Esophagus squamous epithelium (tissue), 4 donors: Measurements from ENCODE around the gene RIMOC1.

ENCODE experiments used
- POLR2A ChIP-seq, 4 donors: fragments of 450-650 bp; IDR thresholded peaks; one replicate each; pipeline ENCODE4 v1.6.1; 2017; ENCODE audit warnings: antibody characterized with exemption in 4 of 4, mild to moderate bottlenecking in 4 of 4, moderate library complexity in 3 of 4
- TF ChIP-seq, protein P1 (sequence below), 6 experiments: fragments of 450-650 bp in 4 of 6; fragments of 200-600 bp in 2 of 6; sonication (generic) in 2 of 6; IDR thresholded peaks; one replicate each; pipeline ENCODE4 v1.5.1; 2016 to 2019; ENCODE audit warnings: antibody characterized with exemption in 6 of 6, mild to moderate bottlenecking in 4 of 6, moderate library complexity in 4 of 6

GRCh38 chr5:41921166-41921565 lies 17.0 kb downstream of the RIMOC1 start:
- TF ChIP-seq, protein P1, sequence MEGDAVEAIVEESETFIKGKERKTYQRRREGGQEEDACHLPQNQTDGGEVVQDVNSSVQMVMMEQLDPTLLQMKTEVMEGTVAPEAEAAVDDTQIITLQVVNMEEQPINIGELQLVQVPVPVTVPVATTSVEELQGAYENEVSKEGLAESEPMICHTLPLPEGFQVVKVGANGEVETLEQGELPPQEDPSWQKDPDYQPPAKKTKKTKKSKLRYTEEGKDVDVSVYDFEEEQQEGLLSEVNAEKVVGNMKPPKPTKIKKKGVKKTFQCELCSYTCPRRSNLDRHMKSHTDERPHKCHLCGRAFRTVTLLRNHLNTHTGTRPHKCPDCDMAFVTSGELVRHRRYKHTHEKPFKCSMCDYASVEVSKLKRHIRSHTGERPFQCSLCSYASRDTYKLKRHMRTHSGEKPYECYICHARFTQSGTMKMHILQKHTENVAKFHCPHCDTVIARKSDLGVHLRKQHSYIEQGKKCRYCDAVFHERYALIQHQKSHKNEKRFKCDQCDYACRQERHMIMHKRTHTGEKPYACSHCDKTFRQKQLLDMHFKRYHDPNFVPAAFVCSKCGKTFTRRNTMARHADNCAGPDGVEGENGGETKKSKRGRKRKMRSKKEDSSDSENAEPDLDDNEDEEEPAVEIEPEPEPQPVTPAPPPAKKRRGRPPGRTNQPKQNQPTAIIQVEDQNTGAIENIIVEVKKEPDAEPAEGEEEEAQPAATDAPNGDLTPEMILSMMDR (IDR thresholded peaks at IDR 0.05): no peak
- TF ChIP-seq POLR2A (IDR thresholded peaks at IDR 0.05): no peak
